ENCODE data around the gene UBASH3A.

UBASH3A gene

GRCh38 chr21:42491328-42491727 is 87.6 kb downstream of the UBASH3A start:
- no peak for DNase-seq (ENCODE audit: low read depth)

GRCh38 chr21:42492201-42492600 is 88.5 kb downstream of the UBASH3A start:
- no peak for DNase-seq (ENCODE audit: low read depth)

GRCh38 chr21:42493109-42494060 is 89.7 kb downstream of the UBASH3A start:
- no peak for DNase-seq (ENCODE audit: low read depth)

GRCh38 chr21:42495027-42495426 is 91.3 kb downstream of the UBASH3A start:
- no peak for DNase-seq (ENCODE audit: low read depth)

- no peak for DNase-seq (ENCODE audit: low read depth)
Observed at GRCh38 chr21:42495765-42496119, 92.0 kb downstream of the UBASH3A start.

- DNase-seq (ENCODE audit: low read depth), result peak; percentile 100
Observed at GRCh38 chr21:42496120-42496838, 92.6 kb downstream of the UBASH3A start, which contains the start of gene RSPH1. TSS of gene RSPH1 (minus strand) at chr21:42496224. CDS start at chr21:42496186, 38 bp downstream.

- no peak for DNase-seq (ENCODE audit: low read depth)
Observed at GRCh38 chr21:42496839-42497202, 93.1 kb downstream of the UBASH3A start.

Measured in CMK (cell line).